ENCODE results near the gene KRT86. TPM values are rescaled to one million over a fixed set of nuclear protein-coding genes. Genes with fewer than 3 reads are reported as not detected.

Gene KRT86
- total and polyA plus RNA-seq, 2 experiments from 2014 or later: 0.11 to 0.16 TPM

DNA sequence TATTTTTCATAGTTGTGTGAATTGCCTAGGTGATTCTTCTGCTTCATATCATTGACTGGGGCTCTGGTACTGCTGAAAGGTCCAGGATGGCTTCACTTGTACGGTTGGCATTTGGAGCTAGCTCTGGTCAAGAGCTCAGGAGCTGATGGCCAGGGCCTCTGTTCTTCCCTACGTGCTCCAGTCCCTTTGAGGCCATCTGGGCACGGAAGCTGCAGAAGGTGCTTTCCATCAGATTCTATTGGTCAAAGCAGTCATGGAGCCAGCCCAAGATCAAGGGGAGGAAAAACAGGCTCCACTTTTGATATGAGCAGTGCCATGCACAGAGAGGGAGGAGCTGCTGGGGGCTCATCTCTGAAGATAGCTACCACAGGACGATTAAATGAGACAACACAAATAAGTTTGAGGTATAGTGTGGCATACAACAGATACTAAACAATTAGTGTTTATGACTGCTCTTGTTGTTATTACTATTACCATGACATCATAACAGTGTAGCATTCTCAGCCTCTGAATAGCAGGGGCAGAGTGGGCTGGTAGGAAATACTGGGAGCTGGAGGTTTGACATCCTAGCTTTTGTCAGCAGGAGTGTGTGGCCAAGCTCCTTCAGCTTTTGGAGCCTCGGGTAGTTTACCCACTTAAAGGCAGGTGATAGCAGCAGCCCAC, 36.3 kb downstream of the KRT86 start:
- Histone ChIP-seq H3K36me3 (ENCODE audit: low read depth) (no peaks in the 10 kb centered on the region), H3K27me3 (replicated peaks; ENCODE audit: insufficient read depth) (no peaks in the 10 kb centered on the region), H3K4me3 (no peak overlapping the region), H3F3A (ENCODE audit: insufficient read depth) (0 out of 2 replicates have a peak, but pooled peaks cover 4% of the 10 kb centered on the region), H4K20me1 (ENCODE audit: insufficient read depth) (no peaks in the 10 kb centered on the region), H3K4me1 (ENCODE audit: insufficient read depth) (peaks cover 9% of the 10 kb centered on the region), H2AFZ (no peak overlapping the region), H3K9me2 (ENCODE audit: insufficient read depth) (no peaks in the 10 kb centered on the region), H3K27ac (peak overlapping the region; percentile 62), H3K79me2 (ENCODE audit: insufficient read depth) (no peaks in the 10 kb centered on the region), H3K9me3 (ENCODE audit: low read depth) (no peaks in the 10 kb centered on the region), H3K4me2 (ENCODE audit: unreplicated experiment) (no peak overlapping the region), H3K9ac (peak overlapping the region; percentile 39; the same call in 1 of the 2 replicates)
- TF ChIP-seq EZH2 (IDR thresholded peaks at IDR 0.05; ENCODE audit: insufficient read depth, poor library complexity, severe bottlenecking) (no peak), EZH2phosphoT487 (IDR thresholded peaks at IDR 0.05; ENCODE audit: insufficient read depth, low read depth) (no peak)
- peak; percentile 80 for DNase-seq
- WGBS, 2 experiments (ENCODE audit: low coverage in 1 of 2, low lambda C conversion rate in 2 of 2, missing lambda C conversion rate in 2 of 2): 65 to 81% methylated on average over 5 of the region's 5 CpGs
- in situ Hi-C loops (cut with MboI): no loop called here

DNA sequence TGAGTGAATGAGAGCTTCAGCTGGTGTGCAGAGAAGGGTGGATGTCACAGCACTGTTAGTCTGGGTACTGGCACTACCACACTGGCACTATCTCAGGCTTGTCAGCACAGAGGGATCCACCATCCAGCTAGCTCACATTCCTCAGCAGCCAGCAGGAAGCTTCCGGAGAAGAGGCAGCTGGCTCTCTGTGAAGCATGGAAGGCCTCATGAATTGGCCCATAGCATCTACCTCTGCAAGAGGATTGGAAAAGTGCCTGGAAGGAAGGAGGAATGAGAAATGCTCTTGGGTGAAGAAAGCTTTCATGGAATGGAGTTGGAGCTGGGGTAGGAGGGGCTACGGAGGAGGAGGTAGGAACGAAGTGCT, 36.8 kb downstream of the KRT86 start:
- 48 to 60% methylated on average over 3 of the region's 3 CpGs for WGBS, 2 experiments (ENCODE audit: low coverage in 1 of 2, low lambda C conversion rate in 2 of 2, missing lambda C conversion rate in 2 of 2)
- peaks cover 9% of the 10 kb centered on the region for H3K4me1 ChIP-seq (ENCODE audit: insufficient read depth)
- in situ Hi-C loops (cut with MboI): no loop called here
- TF ChIP-seq EZH2 (IDR thresholded peaks at IDR 0.05; ENCODE audit: insufficient read depth, poor library complexity, severe bottlenecking): no peak
- no peak for TF ChIP-seq EZH2phosphoT487 (IDR thresholded peaks at IDR 0.05; ENCODE audit: insufficient read depth, low read depth)
- 0 out of 2 replicates have a peak, but pooled peaks cover 4% of the 10 kb centered on the region for H3F3A ChIP-seq (ENCODE audit: insufficient read depth)
- no peak overlapping the region for H2AFZ ChIP-seq
- H3K9me2 ChIP-seq (ENCODE audit: insufficient read depth): no peaks in the 10 kb centered on the region
- no peak overlapping the region for H3K4me2 ChIP-seq (ENCODE audit: unreplicated experiment)
- H4K20me1 ChIP-seq (ENCODE audit: insufficient read depth): no peaks in the 10 kb centered on the region
- no peak overlapping the region for H3K4me3 ChIP-seq
- H3K27me3 ChIP-seq (replicated peaks; ENCODE audit: insufficient read depth): no peaks in the 10 kb centered on the region
- no peaks in the 10 kb centered on the region for H3K9me3 ChIP-seq (ENCODE audit: low read depth)
- DNase-seq: peak; percentile 63
- H3K79me2 ChIP-seq (ENCODE audit: insufficient read depth): no peaks in the 10 kb centered on the region
- peak overlapping the region; percentile 39; the same call in 1 of the 2 replicates for H3K9ac ChIP-seq
- no peaks in the 10 kb centered on the region for H3K36me3 ChIP-seq (ENCODE audit: low read depth)
- H3K27ac ChIP-seq: peak overlapping the region; percentile 62

DNA sequence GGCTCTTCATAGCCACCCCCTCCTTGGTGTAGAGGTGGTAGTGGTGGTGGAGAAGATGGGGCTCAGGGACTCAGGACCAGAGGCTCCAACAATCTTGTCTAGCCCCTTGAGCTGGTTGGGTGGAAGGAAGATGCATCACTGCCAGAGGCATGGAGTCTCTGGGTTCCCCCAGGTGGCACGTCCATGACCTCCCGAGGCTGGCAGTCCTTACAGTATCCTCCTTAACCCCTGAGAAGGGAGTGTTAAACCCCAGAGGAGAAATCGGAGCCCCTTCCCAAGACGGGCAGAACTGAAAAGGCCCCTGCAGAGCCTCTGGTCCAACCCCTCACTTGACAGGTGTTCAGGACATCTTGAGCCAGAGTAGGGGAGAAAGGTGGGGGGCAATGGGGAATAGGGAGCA, 37.6 kb downstream of the KRT86 start:
- Histone ChIP-seq H2AFZ (no peak overlapping the region), H3K9ac (no peak overlapping the region), H3K27me3 (replicated peaks; ENCODE audit: insufficient read depth) (no peaks in the 10 kb centered on the region), H3K36me3 (ENCODE audit: low read depth) (no peaks in the 10 kb centered on the region), H3K27ac (no peak overlapping the region), H3K4me1 (ENCODE audit: insufficient read depth) (peaks cover 9% of the 10 kb centered on the region), H3K4me3 (no peak overlapping the region), H3K79me2 (ENCODE audit: insufficient read depth) (no peaks in the 10 kb centered on the region), H3K9me3 (ENCODE audit: low read depth) (no peaks in the 10 kb centered on the region), H3K4me2 (ENCODE audit: unreplicated experiment) (no peak overlapping the region), H3K9me2 (ENCODE audit: insufficient read depth) (no peaks in the 10 kb centered on the region), H3F3A (ENCODE audit: insufficient read depth) (0 out of 2 replicates have a peak, but pooled peaks cover 4% of the 10 kb centered on the region), H4K20me1 (ENCODE audit: insufficient read depth) (no peaks in the 10 kb centered on the region)
- TF ChIP-seq EZH2phosphoT487 (IDR thresholded peaks at IDR 0.05; ENCODE audit: insufficient read depth, low read depth) (no peak), EZH2 (IDR thresholded peaks at IDR 0.05; ENCODE audit: insufficient read depth, poor library complexity, severe bottlenecking) (no peak)
- in situ Hi-C loops (cut with MboI): no loop called here
- WGBS, 2 experiments (ENCODE audit: low coverage in 1 of 2, low lambda C conversion rate in 2 of 2, missing lambda C conversion rate in 2 of 2): 58 to 82% methylated on average over 4 of the region's 4 CpGs
- no peak for DNase-seq

DNA sequence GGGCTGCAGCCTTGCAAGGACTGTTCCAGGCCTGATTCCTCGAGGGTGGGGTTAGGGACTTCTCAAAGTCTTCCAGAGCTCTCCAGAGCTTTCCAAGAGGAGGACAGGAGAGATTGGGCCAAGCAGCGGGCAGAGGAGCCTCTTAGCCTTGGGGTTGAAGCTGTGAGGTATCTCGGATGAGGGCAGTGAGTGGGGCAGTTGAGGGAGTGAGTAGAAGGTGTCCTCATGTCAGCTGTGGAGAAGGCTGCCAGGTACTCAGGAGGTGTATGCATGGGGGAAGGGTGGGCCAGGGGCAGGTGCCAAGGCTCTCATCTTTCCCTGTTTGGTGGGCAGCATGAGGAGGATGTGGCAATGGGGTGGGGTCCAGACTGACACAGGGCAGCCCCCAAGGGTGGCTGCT, 39.0 kb downstream of the KRT86 start:
- Histone ChIP-seq H2AFZ (no peak overlapping the region), H4K20me1 (ENCODE audit: insufficient read depth) (no peaks in the 10 kb centered on the region), H3K4me2 (ENCODE audit: unreplicated experiment) (no peak overlapping the region), H3K79me2 (ENCODE audit: insufficient read depth) (no peaks in the 10 kb centered on the region), H3K4me1 (ENCODE audit: insufficient read depth) (peaks cover 9% of the 10 kb centered on the region), H3K9ac (no peak overlapping the region), H3K4me3 (no peak overlapping the region), H3K27ac (no peak overlapping the region), H3F3A (ENCODE audit: insufficient read depth) (0 out of 2 replicates have a peak, but pooled peaks cover 4% of the 10 kb centered on the region), H3K36me3 (ENCODE audit: low read depth) (no peaks in the 10 kb centered on the region), H3K9me3 (ENCODE audit: low read depth) (no peaks in the 10 kb centered on the region), H3K27me3 (replicated peaks; ENCODE audit: insufficient read depth) (no peaks in the 10 kb centered on the region), H3K9me2 (ENCODE audit: insufficient read depth) (no peaks in the 10 kb centered on the region)
- in situ Hi-C loops (cut with MboI): no loop called here
- DNase-seq: no peak
- 44 to 51% methylated on average over 3 of the region's 3 CpGs for WGBS, 2 experiments (ENCODE audit: low coverage in 1 of 2, low lambda C conversion rate in 2 of 2, missing lambda C conversion rate in 2 of 2)
- no peak for TF ChIP-seq EZH2 (IDR thresholded peaks at IDR 0.05; ENCODE audit: insufficient read depth, poor library complexity, severe bottlenecking)
- no peak for TF ChIP-seq EZH2phosphoT487 (IDR thresholded peaks at IDR 0.05; ENCODE audit: insufficient read depth, low read depth)
